HG03432 (cell line): Measurements from ENCODE around the gene GCDH.

Experiments used
- ATAC-seq: cut with Tn5 transposase; IDR thresholded peaks from one replicate; pipeline ENCODE4 v1.9.1; 2021; ENCODE audit warnings: mild to moderate bottlenecking, moderate library complexity; ENCODE audit not compliant: unreplicated experiment

GCDH gene

DNA sequence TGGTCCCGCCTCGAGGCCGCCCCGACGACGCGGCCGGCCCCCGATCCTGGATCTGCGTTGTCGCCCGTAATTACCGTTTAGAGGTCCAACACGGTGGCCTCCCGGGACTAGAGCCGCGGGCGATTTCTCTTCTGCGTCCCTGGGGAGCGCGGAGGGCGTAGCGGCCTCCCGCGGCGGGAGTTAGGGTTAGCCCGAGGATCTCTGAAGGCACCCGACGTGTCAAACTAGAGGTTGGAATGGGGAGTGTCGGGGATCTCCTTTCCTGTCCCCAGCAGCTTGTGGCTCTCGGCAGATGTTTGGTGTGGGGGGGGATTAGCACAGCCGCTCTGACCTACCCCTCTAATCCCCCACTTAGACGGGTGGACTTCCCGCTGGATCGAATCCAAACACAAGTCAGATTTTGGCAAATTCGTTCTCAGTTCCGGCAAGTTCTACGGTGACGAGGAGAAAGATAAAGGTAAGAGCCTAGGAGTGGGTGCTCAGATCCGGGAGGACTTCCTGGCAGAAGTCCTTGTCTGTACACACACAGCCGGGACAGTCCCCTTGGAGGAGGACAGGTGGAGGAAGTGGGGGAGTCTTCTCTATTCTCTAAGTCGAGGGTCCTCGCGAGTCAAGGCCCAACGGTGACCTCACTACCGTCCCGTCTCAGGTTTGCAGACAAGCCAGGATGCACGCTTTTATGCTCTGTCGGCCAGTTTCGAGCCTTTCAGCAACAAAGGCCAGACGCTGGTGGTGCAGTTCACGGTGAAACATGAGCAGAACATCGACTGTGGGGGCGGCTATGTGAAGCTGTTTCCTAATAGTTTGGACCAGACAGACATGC is 48.0 kb downstream of the GCDH start:
- ATAC-seq: no peak

DNA sequence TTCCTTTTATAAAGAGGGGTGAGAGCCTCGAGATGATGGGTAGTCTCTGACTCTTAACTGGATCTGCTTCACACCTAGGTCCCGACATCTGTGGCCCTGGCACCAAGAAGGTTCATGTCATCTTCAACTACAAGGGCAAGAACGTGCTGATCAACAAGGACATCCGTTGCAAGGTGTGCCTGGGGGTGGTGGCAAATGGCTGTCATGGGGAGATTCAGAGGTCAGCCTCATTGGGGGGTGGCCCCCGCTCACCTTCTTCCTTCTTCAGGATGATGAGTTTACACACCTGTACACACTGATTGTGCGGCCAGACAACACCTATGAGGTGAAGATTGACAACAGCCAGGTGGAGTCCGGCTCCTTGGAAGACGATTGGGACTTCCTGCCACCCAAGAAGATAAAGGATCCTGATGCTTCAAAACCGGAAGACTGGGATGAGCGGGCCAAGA is 49.0 kb downstream of the GCDH start:
- no peak for ATAC-seq

DNA sequence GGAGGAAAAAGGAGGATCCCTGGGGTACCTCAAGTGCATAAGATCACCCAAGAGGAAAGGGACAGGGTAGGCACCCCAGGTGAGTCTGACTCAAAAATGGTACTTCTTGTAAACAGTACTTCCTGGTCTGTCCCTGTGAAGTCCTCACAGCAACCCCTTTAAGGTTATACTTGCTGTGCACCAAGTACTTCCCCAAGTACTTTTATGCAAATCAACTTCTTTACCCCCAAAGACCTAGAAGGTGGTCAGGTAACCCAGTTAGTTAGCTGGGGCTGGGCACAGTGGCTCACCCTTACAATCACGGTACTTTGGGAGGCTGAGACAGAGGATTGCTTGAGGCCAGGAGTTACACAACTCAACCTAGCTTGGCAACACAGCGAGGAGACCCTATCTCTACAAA is 49.9 kb downstream of the GCDH start:
- ATAC-seq: no peak

DNA sequence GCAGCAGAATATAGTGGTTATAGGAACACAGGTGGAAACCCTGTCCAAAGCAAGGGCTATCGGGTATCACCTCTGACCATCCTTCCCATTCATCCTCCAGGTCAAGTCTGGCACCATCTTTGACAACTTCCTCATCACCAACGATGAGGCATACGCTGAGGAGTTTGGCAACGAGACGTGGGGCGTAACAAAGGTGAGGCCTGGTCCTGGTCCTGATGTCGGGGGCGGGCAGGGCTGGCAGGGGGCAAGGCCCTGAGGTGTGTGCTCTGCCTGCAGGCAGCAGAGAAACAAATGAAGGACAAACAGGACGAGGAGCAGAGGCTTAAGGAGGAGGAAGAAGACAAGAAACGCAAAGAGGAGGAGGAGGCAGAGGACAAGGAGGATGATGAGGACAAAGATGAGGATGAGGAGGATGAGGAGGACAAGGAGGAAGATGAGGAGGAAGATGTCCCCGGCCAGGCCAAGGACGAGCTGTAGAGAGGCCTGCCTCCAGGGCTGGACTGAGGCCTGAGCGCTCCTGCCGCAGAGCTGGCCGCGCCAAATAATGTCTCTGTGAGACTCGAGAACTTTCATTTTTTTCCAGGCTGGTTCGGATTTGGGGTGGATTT is 52.6 kb downstream of the GCDH start:
- no peak for ATAC-seq

DNA sequence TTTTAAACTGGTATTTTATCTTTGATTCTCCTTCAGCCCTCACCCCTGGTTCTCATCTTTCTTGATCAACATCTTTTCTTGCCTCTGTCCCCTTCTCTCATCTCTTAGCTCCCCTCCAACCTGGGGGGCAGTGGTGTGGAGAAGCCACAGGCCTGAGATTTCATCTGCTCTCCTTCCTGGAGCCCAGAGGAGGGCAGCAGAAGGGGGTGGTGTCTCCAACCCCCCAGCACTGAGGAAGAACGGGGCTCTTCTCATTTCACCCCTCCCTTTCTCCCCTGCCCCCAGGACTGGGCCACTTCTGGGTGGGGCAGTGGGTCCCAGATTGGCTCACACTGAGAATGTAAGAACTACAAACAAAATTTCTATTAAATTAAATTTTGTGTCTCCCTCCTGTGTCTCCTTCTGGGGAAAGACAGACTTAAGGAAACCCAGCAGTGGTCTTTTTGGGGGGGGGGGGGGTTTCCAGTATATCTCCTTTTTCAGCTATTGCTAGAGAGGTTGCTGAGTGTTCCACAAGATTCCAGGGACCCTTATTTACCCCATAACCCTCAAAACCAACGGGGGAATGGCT is 53.2 kb downstream of the GCDH start:
- no peak for ATAC-seq

DNA sequence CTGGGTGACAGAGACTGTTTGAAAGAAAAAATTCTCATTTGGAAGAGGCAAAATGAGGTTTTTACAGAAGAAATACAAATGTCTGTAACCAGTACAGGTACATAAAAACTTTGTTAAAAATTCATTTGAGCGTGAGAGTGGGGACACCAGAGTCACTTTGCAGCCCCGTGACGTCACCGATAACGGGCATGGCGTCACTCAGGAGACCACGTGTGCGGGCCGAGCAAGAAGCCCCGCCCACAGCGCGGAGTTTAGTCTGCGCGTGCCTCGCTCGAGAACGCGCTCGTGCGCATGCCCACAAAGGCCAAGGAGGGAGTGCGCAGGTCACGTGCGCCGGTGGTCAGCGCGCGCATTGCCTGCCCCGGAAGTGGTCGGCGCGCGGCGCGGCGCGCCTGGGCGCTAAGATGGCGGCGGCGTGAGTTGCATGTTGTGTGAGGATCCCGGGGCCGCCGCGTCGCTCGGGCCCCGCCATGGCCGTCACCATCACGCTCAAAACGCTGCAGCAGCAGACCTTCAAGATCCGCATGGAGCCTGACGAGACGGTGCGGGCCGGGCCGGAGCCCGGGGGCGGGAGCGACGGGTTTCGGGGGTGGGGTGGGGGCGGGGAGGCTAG is 54.6 kb downstream of the GCDH start, which contains the start of gene RAD23A:
RAD23A (plus strand) TSS at position 384 of the 613 bp plus-strand sequence; CDS start at position 471, 87 bp downstream.
- peak; percentile 79 for ATAC-seq

DNA sequence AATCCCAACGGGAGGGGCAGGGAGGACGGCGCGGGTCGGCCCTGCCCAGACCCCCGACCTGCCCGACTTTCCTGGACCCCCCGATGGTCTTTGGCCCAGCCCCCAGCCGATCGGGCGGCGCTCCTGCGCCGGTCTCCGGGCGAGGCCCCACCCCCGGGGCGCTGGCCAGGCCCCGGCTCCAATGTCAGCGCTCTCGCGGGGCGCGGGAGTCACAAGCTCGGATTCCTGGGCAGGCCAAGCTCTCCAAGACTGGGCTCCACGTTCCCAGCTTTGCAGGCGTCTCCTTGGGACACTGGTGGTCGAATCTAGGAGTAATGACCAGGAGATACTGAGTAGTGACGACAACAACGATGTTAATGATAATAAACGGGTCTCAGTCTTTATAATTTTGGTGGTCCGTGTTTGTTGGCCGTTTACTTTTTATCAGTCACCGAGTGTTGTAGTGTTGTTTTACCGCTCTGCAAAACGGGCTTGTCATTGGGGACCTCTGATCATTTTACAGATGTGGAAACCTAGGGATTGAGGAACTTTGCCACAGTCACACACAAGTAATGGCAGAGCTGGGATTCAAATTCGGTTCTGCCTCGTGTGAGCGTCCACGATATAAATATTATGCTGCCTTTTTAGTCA is 55.2 kb downstream of the GCDH start:
- ATAC-seq: peak; percentile 43

DNA sequence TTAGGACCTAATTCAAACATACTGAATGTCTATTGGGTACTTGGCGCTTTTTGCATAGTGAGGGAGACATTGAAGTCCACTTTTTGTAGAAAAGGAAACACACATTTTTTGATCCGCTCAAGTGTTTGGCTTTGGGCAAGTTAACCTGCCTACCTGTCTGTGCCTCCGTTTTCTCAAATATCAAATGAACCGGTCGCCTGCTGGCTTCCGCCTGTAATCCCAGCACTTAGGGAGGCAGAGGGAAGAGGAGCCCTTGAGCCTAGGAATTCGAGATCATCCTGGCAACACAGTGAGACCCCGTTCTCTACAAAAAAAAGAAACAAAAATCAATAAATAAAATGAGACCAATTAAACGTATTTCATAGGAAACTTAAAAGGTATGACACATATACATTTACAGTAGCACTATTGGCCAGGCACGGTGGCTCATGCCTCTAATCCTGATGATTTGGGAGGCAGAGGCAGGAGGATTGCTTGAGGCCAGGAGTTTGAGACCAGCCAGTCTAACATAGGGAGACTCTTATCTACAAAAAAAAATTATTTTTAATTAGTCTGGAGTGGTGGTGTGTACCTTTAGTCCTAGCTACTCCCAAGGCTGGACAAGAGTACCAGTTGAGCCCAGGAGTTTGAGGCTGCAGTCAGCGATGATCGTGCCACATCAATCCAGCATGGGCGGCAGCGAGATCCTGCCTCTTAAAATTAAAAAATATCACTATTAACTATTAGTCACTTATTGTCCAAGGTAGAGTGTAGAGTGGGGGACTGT is 56.0 kb downstream of the GCDH start:
- no peak for ATAC-seq

DNA sequence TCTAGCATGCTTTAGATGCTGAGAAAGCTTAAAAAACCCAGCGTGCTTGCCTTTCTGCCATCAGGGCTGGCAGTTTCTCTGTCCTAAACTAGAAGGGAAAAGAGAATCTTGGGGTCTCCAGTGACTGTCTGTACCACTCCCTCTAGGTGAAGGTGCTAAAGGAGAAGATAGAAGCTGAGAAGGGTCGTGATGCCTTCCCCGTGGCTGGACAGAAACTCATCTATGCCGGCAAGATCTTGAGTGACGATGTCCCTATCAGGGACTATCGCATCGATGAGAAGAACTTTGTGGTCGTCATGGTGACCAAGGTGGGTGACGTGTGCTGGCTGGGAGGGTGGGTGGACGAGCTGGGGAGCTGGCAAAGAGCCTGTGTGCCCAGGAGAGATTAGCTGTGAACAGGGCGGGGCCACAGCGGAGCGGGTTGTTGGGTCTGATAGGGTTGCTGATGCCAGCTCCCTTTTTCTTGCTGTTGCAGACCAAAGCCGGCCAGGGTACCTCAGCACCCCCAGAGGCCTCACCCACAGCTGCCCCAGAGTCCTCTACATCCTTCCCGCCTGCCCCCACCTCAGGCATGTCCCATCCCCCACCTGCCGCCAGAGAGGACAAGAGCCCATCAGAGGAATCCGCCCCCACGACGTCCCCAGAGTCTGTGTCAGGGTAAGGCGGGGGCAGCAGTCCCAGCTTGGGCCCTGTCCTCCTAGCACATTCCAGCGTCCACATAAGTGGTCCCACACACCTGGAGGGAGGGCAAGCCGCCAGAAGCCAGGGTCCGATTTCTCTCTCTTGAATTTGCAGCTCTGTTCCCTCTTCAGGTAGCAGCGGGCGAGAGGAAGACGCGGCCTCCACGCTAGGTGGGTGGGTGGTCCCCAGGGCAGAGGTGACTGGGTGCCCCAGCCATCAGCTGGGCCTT is 57.0 kb downstream of the GCDH start:
- ATAC-seq: no peak

DNA sequence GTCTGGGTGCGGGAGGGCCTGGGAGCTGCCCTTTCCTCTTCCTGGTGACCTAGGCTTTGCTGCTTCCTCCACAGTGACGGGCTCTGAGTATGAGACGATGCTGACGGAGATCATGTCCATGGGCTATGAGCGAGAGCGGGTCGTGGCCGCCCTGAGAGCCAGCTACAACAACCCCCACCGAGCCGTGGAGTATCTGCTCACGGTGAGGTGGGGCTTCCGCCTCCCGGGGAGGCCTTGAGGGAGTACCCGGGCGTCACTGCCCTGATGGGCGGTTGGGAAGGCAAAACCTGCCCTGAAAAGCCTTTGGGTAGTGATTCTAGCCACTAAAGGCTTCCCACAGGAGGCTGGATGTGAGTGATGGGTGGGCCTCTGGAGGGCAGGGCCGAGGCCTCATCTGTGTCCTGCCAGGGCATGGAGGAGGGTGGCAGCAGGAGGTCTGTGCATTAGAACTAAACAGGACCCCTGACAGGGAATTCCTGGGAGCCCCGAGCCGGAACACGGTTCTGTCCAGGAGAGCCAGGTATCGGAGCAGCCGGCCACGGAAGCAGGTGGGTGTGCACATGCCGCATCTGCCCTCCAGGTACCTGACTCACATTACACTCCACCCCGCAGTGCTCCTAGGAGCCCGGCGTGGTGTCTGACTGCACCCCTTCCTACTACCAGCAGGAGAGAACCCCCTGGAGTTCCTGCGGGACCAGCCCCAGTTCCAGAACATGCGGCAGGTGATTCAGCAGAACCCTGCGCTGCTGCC is 57.8 kb downstream of the GCDH start:
- no peak for ATAC-seq
